Stimulated activated CD4-positive, alpha-beta T cell treated with anti-CD3 and anti-CD28 coated beads, TNF-alpha, amount 100 ng/mL, for 1 hour (primary cell): ENCODE data around the gene SOSTDC1.
"Not testable (repeated sequence)": the region's sequence is repeated elsewhere in the genome, so short reads cannot be mapped to it uniquely, and the experiment has no call there.

ENCODE experiments used
- DNase-seq, 3 donors: peaks; one replicate each; pipeline ENCODE4 v3.0.0-alpha.2; 2020; ENCODE audit warnings: low read depth in 3 of 3, low spot score in 1 of 3

The SOSTDC1 gene

GRCh38 chr7:16462431-16462889 is 3.1 kb downstream of the SOSTDC1 start:
- DNase-seq: no peak

GRCh38 chr7:16460789-16461493 is 4.6 kb downstream of the SOSTDC1 start:
- no peak for DNase-seq

- DNase-seq: not testable (repeated sequence)
Observed at GRCh38 chr7:16456303-16456702, 9.2 kb downstream of the SOSTDC1 start.

GRCh38 chr7:16455591-16455990 is 9.9 kb downstream of the SOSTDC1 start:
- DNase-seq: no peak

- DNase-seq: no peak
Observed at GRCh38 chr7:16450366-16450765, 15.2 kb downstream of the SOSTDC1 start.

GRCh38 chr7:16447876-16448275 is 17.7 kb downstream of the SOSTDC1 start:
- DNase-seq: no peak

GRCh38 chr7:16446508-16446907 is 19.0 kb downstream of the SOSTDC1 start:
- DNase-seq: no peak

GRCh38 chr7:16443871-16444270 is 21.7 kb downstream of the SOSTDC1 start:
- not testable (repeated sequence) for DNase-seq

GRCh38 chr7:16438988-16439387 is 26.6 kb downstream of the SOSTDC1 start:
- no peak for DNase-seq

GRCh38 chr7:16436306-16436705 is 29.2 kb downstream of the SOSTDC1 start:
- no peak for DNase-seq

GRCh38 chr7:16433568-16434122 is 31.9 kb downstream of the SOSTDC1 start:
- no peak for DNase-seq

GRCh38 chr7:16432425-16432731 is 33.2 kb downstream of the SOSTDC1 start:
- no peak for DNase-seq

GRCh38 chr7:16431646-16432424 is 33.7 kb downstream of the SOSTDC1 start:
- no peak for DNase-seq

GRCh38 chr7:16430133-16430532 is 35.4 kb downstream of the SOSTDC1 start:
- no peak for DNase-seq

- no peak for DNase-seq
Observed at GRCh38 chr7:16428672-16429071, 36.9 kb downstream of the SOSTDC1 start.

- no peak for DNase-seq
Observed at GRCh38 chr7:16428182-16428581, 37.4 kb downstream of the SOSTDC1 start.

- DNase-seq: no peak
Observed at GRCh38 chr7:16423761-16424160, 41.8 kb downstream of the SOSTDC1 start.

GRCh38 chr7:16422917-16423316 is 42.6 kb downstream of the SOSTDC1 start:
- DNase-seq: no peak

GRCh38 chr7:16422103-16422435 is 43.5 kb downstream of the SOSTDC1 start:
- no peak for DNase-seq

- DNase-seq: peak in 1 of 3 donors; percentile 33
Observed at GRCh38 chr7:16421333-16422102, 44.0 kb downstream of the SOSTDC1 start, which contains the start of gene CRPPA. Gene CRPPA (minus strand): TSS chr7:16421538. CDS start chr7:16421322, 216 bp downstream.

- DNase-seq: peak; percentile 44 to 69 (median 67)
Observed at GRCh38 chr7:16420649-16421332, 44.7 kb downstream of the SOSTDC1 start.
